ENCODE data around the gene CBX2.
A peak's percentile ranks its signal among the peaks of the same experiment; 100 is the strongest.
"Not testable (repeated sequence)": the region's sequence is repeated elsewhere in the genome, so short reads cannot be mapped to it uniquely, and the experiment has no call there.

Gene CBX2

GRCh38 chr17:79760197-79760906 lies 17.6 kb upstream of the CBX2 start:
- H3K9me3 Mint-ChIP-seq = no peaks in the 10 kb centered on the region
- no peak for ATAC-seq (replicated peaks; ENCODE audit: extremely low read depth, poor library complexity, severe bottlenecking)
- no peaks in the 10 kb centered on the region for H3K36me3 Mint-ChIP-seq (ENCODE audit: insufficient read depth)
- H3K4me3 Mint-ChIP-seq = no peak overlapping the region
- peaks cover 16% of the 10 kb centered on the region for H3K27me3 Mint-ChIP-seq
- DNase-seq (ENCODE audit: low spot score in 2 of 2) = no peak
- no peaks in the 10 kb centered on the region for H3K4me1 Mint-ChIP-seq
- H3K27ac Mint-ChIP-seq (ENCODE audit: low read depth) = no peak overlapping the region

DNA sequence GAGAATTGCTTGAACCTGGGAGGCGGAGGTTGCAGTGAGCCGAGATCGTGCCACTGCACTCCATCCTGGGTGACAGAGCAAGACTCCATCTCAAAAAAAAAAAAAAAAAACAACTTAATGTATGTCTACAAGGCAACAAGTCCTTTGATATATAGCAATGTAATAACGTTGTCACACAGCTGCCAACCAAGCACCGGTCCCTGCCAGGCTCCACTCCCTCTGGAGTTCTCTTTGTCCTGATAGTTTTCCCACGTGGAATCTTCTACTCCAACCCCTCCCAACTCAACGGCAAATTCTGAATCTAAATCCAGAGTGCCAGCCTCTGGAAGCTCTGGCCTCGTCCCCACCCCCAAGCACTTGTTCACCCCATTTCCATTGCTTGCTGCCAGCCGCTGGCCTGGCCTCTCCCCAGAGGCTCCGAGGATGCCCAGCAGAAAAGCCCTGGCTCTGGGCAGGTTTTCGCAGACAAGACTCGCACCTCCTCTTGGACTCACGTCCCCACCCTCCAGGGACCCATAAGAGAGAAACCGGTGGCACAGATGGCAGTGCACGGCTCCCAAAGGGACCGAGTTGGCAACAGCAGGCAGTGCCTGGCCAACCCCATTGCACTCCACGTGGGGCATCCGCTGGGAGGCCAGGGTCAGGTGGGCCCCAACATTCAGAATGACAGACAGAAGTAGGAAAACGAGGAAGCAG lies 15.9 kb upstream of the CBX2 start:
- no peaks in the 10 kb centered on the region for H3K4me1 Mint-ChIP-seq
- no peak for DNase-seq (ENCODE audit: low spot score in 2 of 2)
- no peak overlapping the region for H3K27ac Mint-ChIP-seq (ENCODE audit: low read depth)
- ATAC-seq (replicated peaks; ENCODE audit: extremely low read depth, poor library complexity, severe bottlenecking) = no peak
- no peaks in the 10 kb centered on the region for H3K36me3 Mint-ChIP-seq (ENCODE audit: insufficient read depth)
- peaks cover 13% of the 10 kb centered on the region for H3K27me3 Mint-ChIP-seq
- H3K9me3 Mint-ChIP-seq = no peaks in the 10 kb centered on the region
- H3K4me3 Mint-ChIP-seq = no peak overlapping the region

- H3K27ac Mint-ChIP-seq (ENCODE audit: low read depth) = no peak overlapping the region
- H3K9me3 Mint-ChIP-seq = peaks cover 5% of the 10 kb centered on the region
- no peaks in the 10 kb centered on the region for H3K4me1 Mint-ChIP-seq
- ATAC-seq (replicated peaks; ENCODE audit: extremely low read depth, poor library complexity, severe bottlenecking) (no peak), DNase-seq (ENCODE audit: low spot score in 2 of 2) (no peak)
- peaks cover 41% of the 10 kb centered on the region for H3K27me3 Mint-ChIP-seq
- H3K4me3 Mint-ChIP-seq = no peak overlapping the region
- no peaks in the 10 kb centered on the region for H3K36me3 Mint-ChIP-seq (ENCODE audit: insufficient read depth)
These were observed 12.2 kb upstream of the CBX2 start for GRCh38 chr17:79765708-79766107.

DNA sequence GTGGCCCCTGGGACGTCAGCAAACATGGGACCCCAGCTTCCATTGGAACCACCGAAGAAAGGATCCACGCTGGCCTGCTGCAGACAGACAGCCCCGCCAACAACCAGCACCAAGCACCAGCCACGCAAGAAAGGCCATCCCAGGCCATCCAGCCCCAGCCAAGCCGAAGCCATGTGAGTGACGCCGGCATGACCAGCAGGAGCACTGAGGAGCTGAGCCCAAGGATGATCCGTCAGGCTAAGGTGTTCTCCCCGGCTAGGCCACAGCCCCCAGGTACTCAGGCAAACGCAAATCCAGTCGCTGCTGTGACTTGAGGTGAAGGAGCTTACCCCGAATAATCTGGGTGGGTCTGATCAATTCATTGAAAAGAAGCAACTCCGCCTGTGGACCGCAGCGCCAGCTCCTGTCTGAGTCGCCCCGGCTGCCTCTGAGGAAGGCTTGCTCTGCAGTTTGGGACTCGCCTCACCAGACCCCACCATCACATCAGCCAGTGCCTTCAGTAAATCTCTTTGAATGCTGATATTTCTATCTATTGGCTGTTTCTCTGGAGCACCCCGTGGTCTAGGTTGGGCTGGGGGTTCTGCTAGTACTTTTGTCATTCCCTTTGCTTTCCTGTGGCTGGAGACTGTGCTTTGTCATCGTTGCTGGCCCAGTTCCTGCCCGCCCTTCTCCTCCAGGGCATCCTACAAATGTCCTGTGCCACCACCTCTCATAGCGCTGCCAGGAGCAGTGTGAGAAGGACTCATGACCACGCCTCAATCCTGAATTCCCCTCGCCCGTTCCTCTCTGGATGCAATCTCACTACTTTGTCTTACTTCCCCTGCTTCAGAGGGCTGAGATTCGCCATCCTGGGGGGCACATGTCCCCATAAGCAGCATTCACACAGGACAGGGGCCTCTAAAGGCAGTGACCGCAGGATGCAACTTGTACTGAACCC lies 8.1 kb upstream of the CBX2 start:
- H3K9me3 Mint-ChIP-seq = peaks cover 5% of the 10 kb centered on the region
- H3K4me1 Mint-ChIP-seq = no peaks in the 10 kb centered on the region
- peak overlapping the region; percentile 32 for H3K27ac Mint-ChIP-seq (ENCODE audit: low read depth)
- H3K4me3 Mint-ChIP-seq = no peak overlapping the region
- H3K36me3 Mint-ChIP-seq (ENCODE audit: insufficient read depth) = no peaks in the 10 kb centered on the region
- DNase-seq (ENCODE audit: low spot score in 2 of 2) (no peak), ATAC-seq (replicated peaks; ENCODE audit: extremely low read depth, poor library complexity, severe bottlenecking) (no peak)
- H3K27me3 Mint-ChIP-seq = peaks cover 77% of the 10 kb centered on the region

- peaks cover 5% of the 10 kb centered on the region for H3K9me3 Mint-ChIP-seq
- H3K36me3 Mint-ChIP-seq (ENCODE audit: insufficient read depth) = no peaks in the 10 kb centered on the region
- DNase-seq (ENCODE audit: low spot score in 2 of 2) (no peak), ATAC-seq (replicated peaks; ENCODE audit: extremely low read depth, poor library complexity, severe bottlenecking) (no peak)
- H3K4me3 Mint-ChIP-seq = no peak overlapping the region
- no peaks in the 10 kb centered on the region for H3K4me1 Mint-ChIP-seq
- H3K27me3 Mint-ChIP-seq = peaks cover 91% of the 10 kb centered on the region
- no peak overlapping the region for H3K27ac Mint-ChIP-seq (ENCODE audit: low read depth)
These were observed 6.7 kb upstream of the CBX2 start for GRCh38 chr17:79771276-79771675.

DNA sequence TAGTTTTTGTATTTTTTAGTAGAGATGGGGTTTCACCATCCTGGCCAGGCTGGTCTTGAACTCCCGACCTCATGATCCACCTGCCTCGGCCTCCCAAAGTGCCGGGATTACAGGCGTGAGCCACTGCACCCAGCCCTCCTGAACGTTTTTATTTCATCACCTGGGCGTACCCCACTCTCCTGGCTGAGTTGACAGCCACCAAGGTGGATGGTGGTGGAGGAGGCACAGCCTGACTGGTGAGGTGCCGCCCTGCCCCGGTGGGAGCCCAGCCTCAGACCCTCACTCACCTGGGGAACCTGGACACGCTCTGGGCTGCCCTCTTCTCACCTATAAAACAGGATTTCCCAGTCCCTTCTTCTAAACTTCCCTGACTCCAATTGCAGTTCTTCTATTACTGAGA lies 5.2 kb upstream of the CBX2 start:
- not testable (repeated sequence) for H3K27ac Mint-ChIP-seq (ENCODE audit: low read depth); DNase-seq (ENCODE audit: low spot score in 2 of 2); ATAC-seq (replicated peaks; ENCODE audit: extremely low read depth, poor library complexity, severe bottlenecking); H3K4me3 Mint-ChIP-seq; H3K36me3 Mint-ChIP-seq (ENCODE audit: insufficient read depth); H3K4me1 Mint-ChIP-seq; H3K9me3 Mint-ChIP-seq
- peaks cover 88% of the 10 kb centered on the region for H3K27me3 Mint-ChIP-seq

DNA sequence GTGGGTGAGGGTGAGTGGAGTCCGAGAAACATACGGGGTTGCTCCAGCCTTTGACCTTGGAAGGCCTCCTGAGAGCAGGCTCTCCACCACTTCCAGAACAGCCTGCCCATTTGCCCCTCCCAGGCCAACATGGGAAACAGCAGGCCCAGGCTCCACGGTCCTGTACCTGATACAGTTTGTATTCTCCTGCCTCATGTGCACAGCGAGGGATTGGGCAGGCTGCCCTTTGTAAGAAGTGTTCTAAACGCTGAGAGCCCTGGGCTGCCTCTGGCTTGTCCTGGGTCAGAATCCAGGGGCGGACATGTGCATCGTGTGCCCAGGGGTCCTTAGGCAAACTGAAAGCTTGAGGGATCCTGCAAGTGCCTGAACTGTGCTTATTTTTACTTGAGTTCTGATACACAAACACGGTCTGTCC lies 3.4 kb upstream of the CBX2 start:
- no peak overlapping the region for H3K4me3 Mint-ChIP-seq
- H3K27me3 Mint-ChIP-seq = peaks cover 83% of the 10 kb centered on the region
- DNase-seq (ENCODE audit: low spot score in 2 of 2) (no peak), ATAC-seq (replicated peaks; ENCODE audit: extremely low read depth, poor library complexity, severe bottlenecking) (no peak)
- H3K36me3 Mint-ChIP-seq (ENCODE audit: insufficient read depth) = peaks cover 7% of the 10 kb centered on the region
- no peak overlapping the region for H3K27ac Mint-ChIP-seq (ENCODE audit: low read depth)
- H3K4me1 Mint-ChIP-seq = peaks cover 8% of the 10 kb centered on the region
- H3K9me3 Mint-ChIP-seq = no peaks in the 10 kb centered on the region

DNA sequence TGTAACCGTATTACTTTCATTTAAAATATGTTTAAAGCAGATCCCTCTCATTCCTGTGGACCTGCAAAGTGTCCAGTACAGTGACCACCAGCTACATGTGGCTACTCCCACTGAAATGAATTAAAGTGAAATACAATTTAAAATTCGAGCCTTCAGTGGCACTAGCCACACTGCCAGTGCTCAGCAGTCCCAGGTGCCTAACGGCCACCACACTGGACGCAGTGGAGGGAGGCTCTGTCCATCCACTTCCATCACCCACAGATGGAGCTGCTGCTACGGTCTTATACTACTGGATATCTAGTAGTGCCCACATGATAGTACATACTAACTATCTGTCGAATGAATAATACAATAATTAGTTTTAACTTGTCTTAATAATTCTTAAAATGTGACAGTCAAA lies 2.3 kb upstream of the CBX2 start:
- no peak for ATAC-seq (replicated peaks; ENCODE audit: extremely low read depth, poor library complexity, severe bottlenecking)
- no peak overlapping the region for H3K4me3 Mint-ChIP-seq
- H3K27ac Mint-ChIP-seq (ENCODE audit: low read depth) = no peak overlapping the region
- H3K4me1 Mint-ChIP-seq = peaks cover 8% of the 10 kb centered on the region
- H3K27me3 Mint-ChIP-seq = peaks cover 83% of the 10 kb centered on the region
- H3K36me3 Mint-ChIP-seq (ENCODE audit: insufficient read depth) = peaks cover 7% of the 10 kb centered on the region
- H3K9me3 Mint-ChIP-seq = no peaks in the 10 kb centered on the region
- DNase-seq (ENCODE audit: low spot score in 2 of 2) = no peak

- Mint-ChIP-seq H3K4me1 (peaks cover 8% of the 10 kb centered on the region), H3K9me3 (no peaks in the 10 kb centered on the region), H3K27ac (ENCODE audit: low read depth) (no peak overlapping the region), H3K27me3 (peaks cover 88% of the 10 kb centered on the region), H3K4me3 (peak overlapping the region; percentile 62), H3K36me3 (ENCODE audit: insufficient read depth) (peaks cover 7% of the 10 kb centered on the region)
- ATAC-seq (replicated peaks; ENCODE audit: extremely low read depth, poor library complexity, severe bottlenecking) (no peak), DNase-seq (ENCODE audit: low spot score in 2 of 2) (no peak)
These were observed 1.4 kb upstream of the CBX2 start for GRCh38 chr17:79776376-79777119.

DNA sequence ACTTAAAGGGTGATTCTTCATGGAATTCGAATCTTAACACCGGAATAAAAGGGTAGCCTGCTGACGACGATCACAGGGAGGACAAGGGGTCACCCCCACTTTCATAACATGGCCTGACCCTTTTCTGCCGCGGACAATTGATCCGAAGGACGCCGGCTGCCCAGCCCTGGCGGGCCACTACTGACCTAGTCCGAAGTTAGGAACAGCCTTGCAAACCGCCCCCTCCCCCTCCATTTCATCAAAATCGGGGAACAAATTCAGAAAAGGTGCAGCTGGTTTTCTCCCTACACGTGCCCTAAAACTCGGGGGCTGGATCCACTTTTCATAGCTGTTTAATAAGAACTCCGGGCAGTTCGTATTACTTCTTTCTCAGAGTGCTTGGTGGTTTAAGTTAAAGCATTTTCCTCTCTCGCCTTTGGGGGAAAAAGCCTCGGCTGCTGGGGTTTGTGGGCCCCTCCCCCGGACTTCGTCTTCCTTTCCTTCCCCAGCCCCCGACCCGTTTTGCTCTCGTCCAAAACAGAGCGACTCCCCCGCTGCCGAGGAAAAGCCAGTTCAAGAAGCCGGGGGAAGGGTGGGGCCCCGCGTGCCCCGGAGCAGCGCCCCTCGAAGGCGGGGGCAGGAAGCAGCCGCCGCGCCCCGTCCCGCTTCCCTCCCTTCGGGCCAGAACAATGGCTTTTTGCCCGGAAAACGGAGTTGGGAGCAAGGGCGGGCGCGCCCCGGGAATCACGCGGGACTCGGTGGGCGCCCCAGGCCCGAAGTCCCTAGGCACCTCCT lies 641 bp upstream of the CBX2 start:
- H3K27ac Mint-ChIP-seq (ENCODE audit: low read depth) = no peak overlapping the region
- peak overlapping the region; percentile 62 for H3K4me3 Mint-ChIP-seq
- DNase-seq (ENCODE audit: low spot score in 2 of 2) (no peak), ATAC-seq (replicated peaks; ENCODE audit: extremely low read depth, poor library complexity, severe bottlenecking) (peak; percentile 35)
- peaks cover 8% of the 10 kb centered on the region for H3K4me1 Mint-ChIP-seq
- H3K36me3 Mint-ChIP-seq (ENCODE audit: insufficient read depth) = peaks cover 7% of the 10 kb centered on the region
- H3K27me3 Mint-ChIP-seq = peaks cover 88% of the 10 kb centered on the region
- H3K9me3 Mint-ChIP-seq = no peaks in the 10 kb centered on the region

GRCh38 chr17:79778504-79779083 lies 646 bp downstream of the CBX2 start:
- Mint-ChIP-seq H3K27me3 (peaks cover 88% of the 10 kb centered on the region), H3K36me3 (ENCODE audit: insufficient read depth) (peaks cover 8% of the 10 kb centered on the region), H3K9me3 (no peaks in the 10 kb centered on the region), H3K27ac (ENCODE audit: low read depth) (peak overlapping the region; percentile 44), H3K4me3 (peak overlapping the region; percentile 86), H3K4me1 (peaks cover 8% of the 10 kb centered on the region)
- DNase-seq (ENCODE audit: low spot score in 2 of 2) = no peak
- ATAC-seq (replicated peaks; ENCODE audit: extremely low read depth, poor library complexity, severe bottlenecking) = peak; percentile 21

All from central memory CD8-positive, alpha-beta T cell (primary cell).